Testis (tissue), 2 donors: ENCODE measurements around the gene CFAP221.

ENCODE experiments used
- CTCF ChIP-seq, 3 experiments: fragments of 450-650 bp in 2 of 3; fragments of 200-600 bp in 1 of 3; sonication (generic) in 1 of 3; IDR thresholded peaks; one replicate each; pipeline ENCODE4 v1.5.1; 2016 to 2019; ENCODE audit warnings: antibody characterized with exemption in 3 of 3, mild to moderate bottlenecking in 2 of 3, moderate library complexity in 1 of 3
- POLR2A ChIP-seq: fragments of 450-650 bp; IDR thresholded peaks from one replicate; pipeline ENCODE4 v1.6.1; 2017; ENCODE audit warnings: antibody characterized with exemption, mild to moderate bottlenecking, moderate library complexity

- TF ChIP-seq CTCF (IDR thresholded peaks at IDR 0.05) (no peak), POLR2A (no peak)
Observed at GRCh38 chr2:119519057-119519408, 25.2 kb upstream of the CFAP221 start.
